Lung (tissue), 12 donors: ENCODE data around the gene DTNA. TPM values are rescaled to one million over a fixed set of nuclear protein-coding genes. Genes with fewer than 3 reads are reported as not detected.

Experiments
- ATAC-seq: fragments of 200-7000 bp; cut with Tn5 transposase; one replicate; pipeline ENCODE4 v1.9.1; 2020; ENCODE audit warnings: moderate number of reproducible peaks; ENCODE audit not compliant: insufficient read depth, low FRiP score
- DNase-seq, 3 donors: peaks; one replicate each; pipeline ENCODE4 v3.0.0-alpha.2; 2013 to 2017
- H3K27ac ChIP-seq, 2 donors: one replicate each; pipeline ENCODE4 v1.5.1; 2013; ENCODE audit warnings: mild to moderate bottlenecking in 2 of 2, moderate library complexity in 2 of 2, control low read depth in 1 of 2, inconsistent platforms in 1 of 2, low read depth in 1 of 2, low read length in 1 of 2
- H3K27me3 ChIP-seq, 3 donors: one replicate each; pipeline ENCODE4 v1.5.1; 2013; ENCODE audit warnings: low read length in 2 of 3; ENCODE audit not compliant: control insufficient read depth in 3 of 3, insufficient read depth in 3 of 3
- H3K36me3 ChIP-seq, 4 donors: one replicate each; pipeline ENCODE4 v1.5.1; 2013; ENCODE audit warnings: low read length in 4 of 4, mild to moderate bottlenecking in 1 of 4, moderate library complexity in 1 of 4; ENCODE audit not compliant: control insufficient read depth in 4 of 4, insufficient read depth in 4 of 4
- H3K4me1 ChIP-seq, 5 donors: one replicate each; pipeline ENCODE4 v1.5.1; 2013; ENCODE audit warnings: low read length in 5 of 5, mild to moderate bottlenecking in 2 of 5, moderate library complexity in 1 of 5; ENCODE audit not compliant: control insufficient read depth in 5 of 5, insufficient read depth in 5 of 5
- H3K4me3 ChIP-seq: one replicate; pipeline ENCODE4 v1.5.1; 2013; ENCODE audit warnings: mild to moderate bottlenecking, control low read depth, moderate library complexity
- H3K9ac ChIP-seq, 2 donors: one replicate each; pipeline ENCODE4 v1.5.1; 2013; ENCODE audit warnings: low read length in 2 of 2, control low read depth in 1 of 2; ENCODE audit not compliant: insufficient read depth in 1 of 2
- H3K9me3 ChIP-seq, 4 donors: one replicate each; pipeline ENCODE4 v1.5.1; 2013; ENCODE audit warnings: low read length in 3 of 4, mild to moderate bottlenecking in 1 of 4, moderate library complexity in 1 of 4; ENCODE audit not compliant: control insufficient read depth in 4 of 4, insufficient read depth in 3 of 4
- CTCF ChIP-seq: IDR thresholded peaks from 2 replicates; pipeline ENCODE4 v1.5.1; 2012; ENCODE audit warnings: mild to moderate bottlenecking; ENCODE audit errors: control extremely low read depth, extremely low read depth
- WGBS, 2 donors: extraction: QIAGEN DNeasy Blood & Tissue Kit; methylation state at CpG; one replicate each; pipeline ENCODE4 v1.1.7; 2013; 5-methylcytosine and 5-hydroxymethylcytosine counted together
- polyA plus RNA-seq, 2 donors: library from polyadenylated mRNA; stranded (reverse); fragments of 200-250 nt; gene quantifications; one replicate each; pipeline ENCODE4 v1.2.1, GENCODE V29; 2013
- total RNA-seq, 2 donors: library from RNA; depleted of rRNA in 1 of 2; stranded (reverse); fragments of >200 nt in 1 of 2; gene quantifications; one replicate each; pipeline ENCODE4 v1.2.1, GENCODE V29; 2014 to 2021
- donor health status: control.
- donor health status: control.
- donor health status: Bipolar disorder and iron deficiency.
- donor health status: healthy.
- donor health status: DM: yes; HTN: yes; CAD: no.

Gene DTNA
- total and polyA plus RNA-seq, 4 donors, result 5.0 to 23.8 (median 12.9) TPM

GRCh38 chr18:34726286-34727004 is 16.3 kb downstream of the DTNA start:
- no peak overlapping the region for H3K9ac ChIP-seq
- no peaks in the 10 kb centered on the region for H3K27me3 ChIP-seq
- WGBS, 2 donors, result 70 to 78% methylated on average over 5 of the region's 5 CpGs
- no peak overlapping the region for H3K27ac ChIP-seq
- H3K4me3 ChIP-seq, result no peak overlapping the region
- H3K9me3 ChIP-seq, result peaks cover 0 to 4% (median 0%) of the 10 kb centered on the region in 4 donors
- no peaks in the 10 kb centered on the region for H3K36me3 ChIP-seq
- H3K4me1 ChIP-seq, result peaks cover 0 to 23% (median 0%) of the 10 kb centered on the region in 5 donors
- TF ChIP-seq CTCF, result no peak
- DNase-seq (no peak), ATAC-seq (no peak)

GRCh38 chr18:34729264-34729663 is 19.2 kb downstream of the DTNA start:
- H3K27me3 ChIP-seq, result no peaks in the 10 kb centered on the region
- H3K4me1 ChIP-seq, result peaks cover 0 to 25% (median 0%) of the 10 kb centered on the region in 5 donors
- peaks cover 0 to 4% (median 0%) of the 10 kb centered on the region in 4 donors for H3K9me3 ChIP-seq
- H3K36me3 ChIP-seq, result no peaks in the 10 kb centered on the region
- H3K9ac ChIP-seq, result no peak overlapping the region
- ATAC-seq (peak; percentile 74), DNase-seq (peak in 1 of 3 donors; percentile 33)
- H3K4me3 ChIP-seq, result no peak overlapping the region
- WGBS, 2 donors, result 18 to 21% methylated on average over 2 of the region's 2 CpGs
- H3K27ac ChIP-seq, result peak overlapping the region in 1 of 2 donors; percentile 88
- TF ChIP-seq CTCF, result no peak

GRCh38 chr18:34729740-34730355 is 19.8 kb downstream of the DTNA start:
- H3K9me3 ChIP-seq, result peaks cover 0 to 4% (median 0%) of the 10 kb centered on the region in 4 donors
- H3K27ac ChIP-seq, result peak overlapping the region in 1 of 2 donors; percentile 88
- DNase-seq (peak in 1 of 3 donors; percentile 11), ATAC-seq (no peak)
- H3K4me3 ChIP-seq, result no peak overlapping the region
- no peaks in the 10 kb centered on the region for H3K36me3 ChIP-seq
- no peak for TF ChIP-seq CTCF
- H3K27me3 ChIP-seq, result no peaks in the 10 kb centered on the region
- H3K4me1 ChIP-seq, result peaks cover 0 to 25% (median 0%) of the 10 kb centered on the region in 5 donors
- WGBS, 2 donors, result 14 to 43% methylated on average over 2 of the region's 2 CpGs
- no peak overlapping the region for H3K9ac ChIP-seq
